T-helper 1 cell (primary cell): ENCODE results near the gene GJA1.
"Not testable (repeated sequence)": the region's sequence is repeated elsewhere in the genome, so short reads cannot be mapped to it uniquely, and the experiment has no call there.

Source experiments
- DNase-seq, 5 donors: peaks; one replicate each; pipeline ENCODE4 v3.0.0-alpha.2; 2012 to 2020
- total RNA-seq, 4 donors: gene quantifications; one replicate each; lab custom pipeline; 2026; lab: John Stamatoyannopoulos, UW

Gene GJA1
- 0 reads per million in 4 donors for total RNA-seq

DNA sequence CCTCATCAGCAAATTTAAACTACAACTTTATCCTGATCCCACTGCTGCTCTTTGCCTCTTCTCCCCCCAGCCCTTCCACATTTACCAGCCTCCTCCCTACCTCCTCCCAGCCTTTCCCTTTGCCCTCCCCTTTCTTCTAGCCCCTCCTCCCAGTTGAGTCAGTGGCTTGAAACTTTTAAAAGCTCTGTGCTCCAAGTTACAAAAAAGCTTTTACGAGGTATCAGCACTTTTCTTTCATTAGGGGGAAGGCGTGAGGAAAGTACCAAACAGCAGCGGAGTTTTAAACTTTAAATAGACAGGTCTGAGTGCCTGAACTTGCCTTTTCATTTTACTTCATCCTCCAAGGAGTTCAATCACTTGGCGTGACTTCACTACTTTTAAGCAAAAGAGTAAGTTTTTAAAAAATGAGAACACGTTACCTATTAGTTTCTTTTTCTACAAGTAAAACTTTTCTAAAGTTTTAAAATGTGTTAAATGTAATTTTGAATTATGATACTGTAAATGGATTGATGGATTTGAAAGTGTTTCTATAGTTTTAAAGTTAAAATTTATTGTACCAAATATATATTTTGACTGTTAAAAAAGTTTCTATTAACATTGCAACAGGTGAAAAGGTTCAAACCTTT, at the start of gene GJA1:
Gene GJA1 (plus strand): TSS at position 203 of the 626 bp plus-strand sequence. CDS start 11,202 bp downstream, outside the sequence.
- no peak for DNase-seq

DNA sequence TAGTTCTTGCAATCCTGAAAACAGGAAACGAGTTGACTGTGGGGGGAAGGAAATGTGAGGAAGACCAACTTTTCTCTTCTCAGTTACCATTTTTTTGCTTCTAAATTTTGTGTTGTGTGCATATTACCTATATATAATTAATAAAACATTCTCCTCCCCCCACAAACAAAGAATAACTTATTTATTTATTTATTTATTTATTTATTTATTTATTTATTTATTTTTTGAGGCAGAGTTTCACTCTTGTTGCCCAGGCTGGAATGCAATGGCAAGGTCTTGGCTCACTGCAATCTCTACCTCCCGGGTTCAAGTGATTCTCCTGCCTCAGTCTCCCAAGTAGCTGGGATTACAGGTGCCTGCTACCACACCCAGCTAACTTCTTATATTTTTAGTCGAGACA, 48.9 kb upstream of the GJA1 start:
- DNase-seq, result not testable (repeated sequence)

DNA sequence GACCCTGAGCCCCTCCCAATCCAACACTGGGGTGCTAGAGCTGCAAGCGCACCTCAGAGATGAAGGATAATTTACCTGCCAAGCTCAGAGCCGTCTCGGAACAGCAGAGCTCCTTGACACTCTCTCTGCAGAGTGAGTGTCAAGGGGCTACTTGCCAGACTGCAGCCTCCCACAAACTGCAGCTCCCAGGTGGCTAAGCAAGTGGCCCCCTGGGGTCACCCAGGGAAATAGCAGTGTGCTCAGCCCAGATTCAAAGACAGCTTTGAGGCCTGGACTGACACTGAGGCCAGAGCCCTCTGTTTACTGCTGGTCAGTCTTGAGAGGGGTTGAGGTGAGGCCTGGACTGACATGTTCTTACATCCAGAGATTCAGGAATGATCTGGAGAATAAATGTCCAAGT, 46.0 kb upstream of the GJA1 start:
- no peak for DNase-seq

DNA sequence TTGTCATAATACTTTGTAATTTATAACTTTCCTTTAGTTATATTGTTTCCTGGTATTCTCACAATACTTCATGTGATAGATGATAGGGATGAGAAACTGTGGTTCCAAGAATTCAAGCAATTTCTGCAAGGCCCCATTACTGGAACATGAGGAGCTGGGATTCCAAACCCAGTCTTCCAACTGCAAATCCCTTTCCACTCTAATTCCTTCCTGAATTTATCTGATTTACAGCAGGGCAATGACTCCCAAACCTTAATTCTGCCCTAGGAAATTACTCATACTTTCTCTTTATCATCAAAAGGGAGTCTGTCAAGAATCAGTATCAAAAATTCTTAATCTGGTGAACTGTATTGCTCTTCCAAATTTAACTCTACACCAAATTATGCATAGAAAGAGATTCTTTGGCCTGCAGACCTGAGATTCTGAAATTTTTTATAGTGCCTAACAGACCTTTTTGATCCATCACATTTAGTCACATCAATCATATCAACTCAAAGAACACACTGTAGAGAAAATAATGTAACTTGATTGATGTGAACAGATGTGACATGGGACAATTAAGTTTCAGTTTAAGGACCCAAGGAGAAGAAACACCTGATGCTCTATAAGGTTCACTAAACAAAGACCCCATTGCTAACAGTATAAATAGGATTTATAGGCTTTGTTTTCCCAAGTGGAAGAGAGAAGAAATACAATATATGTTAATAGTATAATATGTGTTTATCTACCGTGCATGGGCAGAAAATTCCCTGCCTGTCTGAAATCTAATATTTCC, 41.5 kb upstream of the GJA1 start:
- DNase-seq, result no peak

DNA sequence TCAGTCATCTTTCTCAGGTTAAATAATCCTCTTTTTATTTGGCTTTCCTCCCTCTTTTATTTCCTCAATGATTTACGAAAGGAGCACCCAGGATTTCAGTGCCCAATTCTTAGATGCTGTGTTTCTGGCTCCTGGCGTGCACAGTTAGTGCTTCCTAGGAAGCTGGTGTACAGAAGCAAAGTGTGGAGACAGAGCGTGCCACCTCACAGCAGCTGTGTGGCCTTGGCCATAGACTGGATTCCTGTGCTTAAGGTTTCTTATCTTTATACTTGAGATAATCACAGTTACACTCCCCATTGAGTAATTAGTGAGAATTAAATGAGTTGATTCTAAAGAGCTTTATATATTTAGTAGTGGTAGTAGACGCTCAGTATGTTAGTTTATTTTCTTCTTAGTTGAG, 39.7 kb upstream of the GJA1 start:
- DNase-seq, result no peak

DNA sequence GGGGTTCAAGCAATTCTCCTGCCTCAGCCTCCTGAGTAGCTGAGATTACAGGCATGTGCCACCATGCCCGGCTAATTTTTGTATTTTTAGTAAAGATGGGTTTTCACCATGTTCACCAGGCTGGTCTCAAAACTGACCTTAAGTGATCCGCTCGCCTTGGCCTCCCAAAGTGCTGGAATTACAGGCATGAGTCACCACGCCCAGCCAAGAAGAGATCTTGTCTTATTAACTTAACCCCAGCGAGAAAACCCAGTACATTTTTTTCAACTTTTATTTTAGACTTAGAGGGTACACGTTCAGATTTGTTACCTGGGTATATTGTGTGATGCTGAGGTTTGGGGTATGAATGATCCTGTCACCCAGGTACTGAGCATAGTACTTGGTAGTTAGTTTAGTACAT, 38.3 kb upstream of the GJA1 start:
- DNase-seq, result not testable (repeated sequence)

GRCh38 chr6:121398127-121398526, 37.3 kb upstream of the GJA1 start:
- DNase-seq, result no peak

DNA sequence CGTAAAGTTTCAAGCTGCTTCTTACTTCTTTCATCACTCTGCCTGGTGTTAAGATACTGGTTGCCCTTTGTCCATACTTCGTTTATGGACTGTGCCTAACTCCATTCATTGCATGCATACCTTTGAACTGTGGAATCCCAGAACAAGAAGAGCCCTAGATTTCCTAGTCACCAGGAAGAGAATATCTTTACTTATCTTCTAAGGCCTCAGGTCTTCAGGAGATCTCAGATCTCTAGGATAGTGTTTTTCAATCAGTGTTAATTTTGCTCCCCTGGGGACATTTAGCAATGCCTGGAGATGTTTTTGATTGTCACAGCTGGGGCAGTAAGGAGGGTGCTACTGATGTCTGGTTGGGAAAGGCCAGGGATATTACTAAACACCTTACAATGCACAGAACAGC, 35.5 kb upstream of the GJA1 start:
- DNase-seq, result no peak

- DNase-seq, result no peak
Measured at GRCh38 chr6:121403964-121404363, 31.5 kb upstream of the GJA1 start.

- no peak for DNase-seq
Measured at GRCh38 chr6:121405306-121405705, 30.1 kb upstream of the GJA1 start.

GRCh38 chr6:121408321-121408720, 27.1 kb upstream of the GJA1 start:
- DNase-seq, result no peak

GRCh38 chr6:121413879-121414278, 21.6 kb upstream of the GJA1 start:
- no peak for DNase-seq

GRCh38 chr6:121418346-121418745, 17.1 kb upstream of the GJA1 start:
- DNase-seq, result no peak

- no peak for DNase-seq
Measured at GRCh38 chr6:121426686-121427085, 8.8 kb upstream of the GJA1 start.

DNA sequence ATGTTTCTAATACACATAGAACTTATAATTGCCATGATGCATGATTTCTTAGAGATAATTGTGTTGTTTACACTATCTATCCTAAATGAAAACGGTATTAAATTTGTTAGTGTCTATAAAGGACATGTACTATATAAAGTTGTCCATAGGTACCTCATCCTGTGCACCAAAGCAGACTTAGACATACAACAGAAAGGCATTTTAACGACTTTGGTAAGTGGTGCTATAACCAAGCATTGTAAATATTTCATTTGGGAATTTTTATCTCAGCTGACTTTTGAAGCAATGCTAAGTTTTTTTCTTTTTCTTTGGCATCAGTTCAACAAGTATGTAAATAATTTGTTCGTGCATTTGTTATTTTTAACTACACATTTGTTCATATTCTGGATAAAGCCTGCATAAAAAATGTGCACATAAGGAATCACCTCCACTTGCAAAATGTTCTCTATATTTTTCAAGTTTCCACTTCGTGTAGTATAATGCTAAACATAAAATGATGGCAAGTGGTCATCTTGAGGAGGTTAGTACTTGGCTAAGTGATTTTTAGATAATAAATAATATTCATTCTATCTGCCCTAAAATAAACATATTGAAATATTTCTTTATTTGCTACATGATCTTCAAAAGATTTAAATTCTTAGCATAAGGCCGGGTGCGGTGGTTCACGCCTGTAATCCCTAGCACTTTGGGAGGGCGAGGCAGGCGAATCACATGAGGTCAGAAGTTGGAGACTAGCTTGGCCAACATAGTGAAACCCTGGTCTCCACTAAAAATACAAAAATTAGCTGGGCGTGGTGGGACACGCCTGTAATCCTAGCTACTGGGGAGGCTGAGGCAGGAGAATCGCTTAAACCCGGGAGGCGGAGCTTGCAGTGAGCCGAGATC, 6.3 kb upstream of the GJA1 start:
- DNase-seq, result no peak

- no peak for DNase-seq
Measured at GRCh38 chr6:121430514-121431460, 4.7 kb upstream of the GJA1 start.

- DNase-seq, result not testable (repeated sequence)
Measured at GRCh38 chr6:121431776-121432175, 3.7 kb upstream of the GJA1 start.

DNA sequence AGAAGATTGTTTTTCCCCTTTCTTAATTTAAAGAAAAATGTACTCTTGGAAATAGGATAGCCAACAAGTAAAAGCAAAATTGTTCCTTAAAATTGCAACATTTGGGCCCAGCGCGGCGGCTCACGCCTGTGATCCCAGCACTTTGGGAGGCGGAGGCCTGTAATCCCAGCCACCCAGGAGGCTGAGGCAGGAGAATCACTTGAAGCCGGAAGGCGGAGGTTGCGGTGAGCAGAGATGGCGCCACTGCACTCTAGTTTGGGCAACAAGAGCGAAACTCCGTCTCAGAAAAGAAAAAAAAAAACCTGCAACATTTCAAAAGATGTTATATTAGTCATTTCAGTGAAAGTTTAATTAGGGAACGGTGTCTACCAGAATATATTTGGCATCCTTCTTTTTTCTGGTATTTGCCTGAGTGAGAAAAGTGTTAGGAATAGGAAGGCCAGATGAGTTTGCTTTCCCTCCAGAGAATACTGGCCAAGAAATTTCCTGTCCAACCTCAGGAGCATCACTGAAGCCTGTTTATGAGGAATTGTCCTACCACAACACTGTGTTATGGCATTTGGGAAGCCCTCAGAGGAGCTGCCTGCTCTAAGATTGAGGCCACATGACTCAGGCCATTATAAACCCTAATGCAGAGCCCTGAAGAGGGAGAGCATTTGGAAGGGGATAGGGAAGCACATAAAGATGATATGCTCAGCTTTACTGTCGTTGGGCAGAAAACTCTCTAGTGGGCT, 1.2 kb upstream of the GJA1 start:
- DNase-seq, result no peak

DNA sequence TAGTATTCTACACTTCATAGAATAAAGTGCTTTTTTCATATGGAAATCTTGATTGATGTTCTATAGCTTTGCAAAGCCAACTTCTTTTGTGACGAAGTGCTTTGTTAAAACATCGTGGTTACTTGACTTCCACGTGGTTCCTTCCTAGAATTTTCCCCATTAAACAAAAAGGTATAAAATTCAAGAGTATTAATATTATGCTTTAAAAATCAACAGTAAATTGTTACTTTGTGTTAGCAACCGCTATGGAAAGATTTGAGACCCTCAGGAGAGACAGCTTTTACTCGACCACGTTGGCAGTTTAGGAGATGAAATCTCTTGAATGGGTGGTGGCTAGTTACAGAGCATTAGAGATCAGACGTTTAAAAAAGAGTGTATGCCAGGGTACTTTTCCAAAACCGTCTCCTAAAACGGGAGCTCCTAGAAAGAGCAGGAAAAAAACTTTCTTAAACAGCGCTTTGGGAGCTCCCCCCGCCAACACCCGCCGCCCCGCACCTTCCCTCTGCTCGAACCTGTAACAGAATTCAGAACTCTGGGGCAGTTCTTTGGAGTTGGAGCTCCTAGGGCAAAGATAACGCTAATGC, 920 bp downstream of the GJA1 start:
- DNase-seq, result no peak

GRCh38 chr6:121436960-121437850, 1.8 kb downstream of the GJA1 start:
- DNase-seq, result no peak
